CD4-positive, alpha-beta T cell treated with Interleukin-1 beta for 1 hour (primary cell): ENCODE data around the gene MZT2A.
"Not testable (repeated sequence)": the region's sequence is repeated elsewhere in the genome, so short reads cannot be mapped to it uniquely, and the experiment has no call there.

Experiments
- DNase-seq, 2 donors: peaks; one replicate each; pipeline ENCODE4 v3.0.0-alpha.2; 2020 to 2022

The MZT2A gene

GRCh38 chr2:131490616-131491468 lies 1.4 kb downstream of the MZT2A start:
- DNase-seq = peak; percentile 14 to 26

- no peak for DNase-seq
Observed at GRCh38 chr2:131488306-131489205, 3.6 kb downstream of the MZT2A start.

GRCh38 chr2:131486201-131486902 lies 5.8 kb downstream of the MZT2A start:
- DNase-seq = not testable (repeated sequence)

- not testable (repeated sequence) for DNase-seq
Observed at GRCh38 chr2:131484906-131485460, 7.2 kb downstream of the MZT2A start.

- not testable (repeated sequence) for DNase-seq
Observed at GRCh38 chr2:131483981-131484820, 8.0 kb downstream of the MZT2A start.

- not testable (repeated sequence) for DNase-seq
Observed at GRCh38 chr2:131482506-131483155, 9.6 kb downstream of the MZT2A start.

GRCh38 chr2:131480351-131480750 lies 11.8 kb downstream of the MZT2A start:
- DNase-seq = not testable (repeated sequence)

GRCh38 chr2:131478850-131479461 lies 13.2 kb downstream of the MZT2A start:
- DNase-seq = not testable (repeated sequence)

- DNase-seq = not testable (repeated sequence)
Observed at GRCh38 chr2:131478074-131478849, 13.9 kb downstream of the MZT2A start.

- not testable (repeated sequence) for DNase-seq
Observed at GRCh38 chr2:131477227-131477626, 15.0 kb downstream of the MZT2A start.

GRCh38 chr2:131476363-131476762 lies 15.8 kb downstream of the MZT2A start:
- not testable (repeated sequence) for DNase-seq

GRCh38 chr2:131475831-131476230 lies 16.4 kb downstream of the MZT2A start, which contains the start of gene TUBA3D:
TSS of gene TUBA3D (plus strand) at chr2:131476119. CDS start at chr2:131476200, 81 bp downstream.
- DNase-seq = no peak

- DNase-seq = not testable (repeated sequence)
Observed at GRCh38 chr2:131473266-131473665, 18.9 kb downstream of the MZT2A start.

- DNase-seq = not testable (repeated sequence)
Observed at GRCh38 chr2:131471624-131472023, 20.6 kb downstream of the MZT2A start.

- DNase-seq = not testable (repeated sequence)
Observed at GRCh38 chr2:131470944-131471343, 21.3 kb downstream of the MZT2A start.

- not testable (repeated sequence) for DNase-seq
Observed at GRCh38 chr2:131467722-131468121, 24.5 kb downstream of the MZT2A start.

- not testable (repeated sequence) for DNase-seq
Observed at GRCh38 chr2:131454914-131455313, 37.3 kb downstream of the MZT2A start.

GRCh38 chr2:131451265-131451949 lies 40.8 kb downstream of the MZT2A start:
- not testable (repeated sequence) for DNase-seq

- not testable (repeated sequence) for DNase-seq
Observed at GRCh38 chr2:131447981-131448380, 44.2 kb downstream of the MZT2A start.
